Progenitor cell of endocrine pancreas (in vitro differentiated cells): ENCODE results near the gene TMPRSS11E. TPM values are rescaled to one million over a fixed set of nuclear protein-coding genes. Genes with fewer than 3 reads are reported as not detected.
"Not testable (repeated sequence)": the region's sequence is repeated elsewhere in the genome, so short reads cannot be mapped to it uniquely, and the experiment has no call there.

Source experiments
- DNase-seq: peaks from one replicate; pipeline ENCODE4 v3.0.0; 2021; ENCODE audit warnings: low spot score; ENCODE audit not compliant: unreplicated experiment
- H3K27ac Mint-ChIP-seq: 2 replicates; pipeline ENCODE4 v1.8.0; 2021; ENCODE audit warnings: mild to moderate bottlenecking, moderate library complexity, mixed read lengths
- H3K27me3 Mint-ChIP-seq: 2 replicates; pipeline ENCODE4 v1.8.0; 2021; ENCODE audit warnings: mixed read lengths
- H3K36me3 Mint-ChIP-seq: 2 replicates; pipeline ENCODE4 v1.8.0; 2022; ENCODE audit warnings: mixed read lengths; ENCODE audit not compliant: insufficient read depth
- H3K4me1 Mint-ChIP-seq: 2 replicates; pipeline ENCODE4 v1.8.0; 2021; ENCODE audit warnings: low read depth, mixed read lengths
- H3K4me3 Mint-ChIP-seq: 2 replicates; pipeline ENCODE4 v1.8.0; 2021; ENCODE audit warnings: low read depth, mild to moderate bottlenecking, moderate library complexity, mixed read lengths
- H3K9me3 Mint-ChIP-seq: 2 replicates; pipeline ENCODE4 v1.8.0; 2021; ENCODE audit warnings: low read depth, mixed read lengths
- CTCF ChIP-seq: fragments of 200-600 bp; sonication (generic); IDR thresholded peaks from one replicate; pipeline ENCODE4 v1.5.0; 2021; ENCODE audit warnings: antibody characterized with exemption, mild to moderate bottlenecking; ENCODE audit not compliant: unreplicated experiment
- total RNA-seq: library from RNA; stranded (reverse); gene quantifications from 2 replicates; pipeline ENCODE4 v1.2.1, GENCODE V29; 2021

TMPRSS11E gene
- total RNA-seq, 1 donor from 2014 or later: 0.12 TPM

DNA sequence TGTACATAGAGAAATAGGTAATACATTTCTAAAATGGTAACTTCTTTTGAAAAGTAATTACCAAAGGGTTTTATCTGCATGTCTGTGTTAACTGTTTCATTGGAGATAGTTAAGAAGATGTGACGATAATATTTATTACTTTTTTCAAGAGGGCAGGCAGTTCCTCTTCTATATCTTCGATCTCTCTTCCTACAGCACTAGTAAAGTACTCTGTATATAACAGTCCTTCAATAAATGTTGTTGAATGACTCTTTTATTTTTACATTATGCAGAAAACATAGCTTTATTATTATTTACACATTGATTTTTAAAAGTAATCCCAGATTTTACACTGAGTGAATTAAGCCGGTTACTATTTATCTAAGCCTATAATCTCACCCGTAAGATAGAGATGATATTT is 51.8 kb downstream of the TMPRSS11E start:
- Mint-ChIP-seq H3K4me1 (peaks cover 17% of the 10 kb centered on the region), H3K9me3 (peaks cover 13% of the 10 kb centered on the region), H3K27ac (peak overlapping the region; percentile 56), H3K36me3 (peaks cover 11% of the 10 kb centered on the region), H3K27me3 (no peaks in the 10 kb centered on the region), H3K4me3 (no peak overlapping the region)
- TF ChIP-seq CTCF: no peak
- DNase-seq: no peak

- not testable (repeated sequence) for H3K4me1 Mint-ChIP-seq, H3K27ac Mint-ChIP-seq, DNase-seq, H3K4me3 Mint-ChIP-seq, H3K27me3 Mint-ChIP-seq
- Mint-ChIP-seq H3K36me3 (peaks cover 18% of the 10 kb centered on the region), H3K9me3 (peaks cover 22% of the 10 kb centered on the region)
These were observed 56.2 kb downstream of the TMPRSS11E start for GRCh38 chr4:68503462-68503861.

DNA sequence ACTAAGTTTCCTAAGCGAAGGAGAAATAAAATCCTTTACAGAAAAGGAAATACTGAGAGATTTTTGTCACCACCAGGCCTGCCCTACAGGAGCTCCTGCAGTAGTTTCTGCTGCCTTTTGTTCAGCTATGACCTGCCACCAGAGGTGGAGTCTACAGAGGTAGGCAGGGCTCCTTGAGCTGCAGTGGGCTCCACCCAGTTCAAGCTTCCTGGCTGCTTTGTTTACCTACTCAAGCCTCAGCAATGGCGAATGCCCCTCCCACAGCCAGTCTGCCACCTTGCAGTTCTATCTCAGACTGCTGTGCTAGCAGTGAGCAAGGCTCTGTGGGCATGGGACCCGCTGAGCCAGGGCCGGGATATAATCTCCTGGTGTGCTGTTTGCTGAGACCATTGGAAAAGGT is 57.6 kb downstream of the TMPRSS11E start:
- peaks cover 18% of the 10 kb centered on the region for H3K36me3 Mint-ChIP-seq
- not testable (repeated sequence) for H3K27ac Mint-ChIP-seq, H3K4me1 Mint-ChIP-seq, H3K27me3 Mint-ChIP-seq, H3K4me3 Mint-ChIP-seq, DNase-seq
- peaks cover 22% of the 10 kb centered on the region for H3K9me3 Mint-ChIP-seq

DNA sequence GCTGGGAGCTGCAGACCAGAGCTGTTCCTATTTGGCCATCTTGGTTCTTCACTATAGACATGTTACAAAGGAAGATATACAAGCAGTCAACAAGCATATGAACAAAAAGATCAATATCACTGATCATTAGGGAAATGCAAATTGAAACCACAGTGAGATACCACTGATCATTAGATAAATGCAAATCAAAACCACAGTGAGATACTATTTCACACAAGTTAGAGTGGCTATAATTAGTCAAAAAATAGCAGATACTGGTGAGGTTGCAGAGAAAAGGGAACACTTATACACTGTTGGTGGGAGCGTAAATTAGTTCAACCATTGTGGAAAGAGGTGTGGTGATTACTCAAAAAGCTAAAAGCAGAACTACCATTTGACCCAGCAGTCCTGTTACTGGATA is 58.2 kb downstream of the TMPRSS11E start:
- not testable (repeated sequence) for DNase-seq, H3K27me3 Mint-ChIP-seq, H3K4me1 Mint-ChIP-seq, H3K4me3 Mint-ChIP-seq
- peaks cover 22% of the 10 kb centered on the region for H3K9me3 Mint-ChIP-seq
- peaks cover 18% of the 10 kb centered on the region for H3K36me3 Mint-ChIP-seq
- peak overlapping the region; percentile 76 for H3K27ac Mint-ChIP-seq

GRCh38 chr4:68518889-68519288 is 71.6 kb downstream of the TMPRSS11E start:
- no peak overlapping the region for H3K27ac Mint-ChIP-seq
- DNase-seq: no peak
- H3K9me3 Mint-ChIP-seq: no peaks in the 10 kb centered on the region
- H3K4me1 Mint-ChIP-seq: no peaks in the 10 kb centered on the region
- H3K4me3 Mint-ChIP-seq: no peak overlapping the region
- H3K27me3 Mint-ChIP-seq: no peaks in the 10 kb centered on the region
- no peak for TF ChIP-seq CTCF
- no peaks in the 10 kb centered on the region for H3K36me3 Mint-ChIP-seq

- Mint-ChIP-seq H3K4me3 (no peak overlapping the region), H3K4me1 (no peaks in the 10 kb centered on the region), H3K27ac (no peak overlapping the region), H3K9me3 (no peaks in the 10 kb centered on the region), H3K27me3 (no peaks in the 10 kb centered on the region), H3K36me3 (no peaks in the 10 kb centered on the region)
- TF ChIP-seq CTCF: no peak
- DNase-seq: no peak
These were observed 73.7 kb downstream of the TMPRSS11E start for GRCh38 chr4:68520985-68521384.

DNA sequence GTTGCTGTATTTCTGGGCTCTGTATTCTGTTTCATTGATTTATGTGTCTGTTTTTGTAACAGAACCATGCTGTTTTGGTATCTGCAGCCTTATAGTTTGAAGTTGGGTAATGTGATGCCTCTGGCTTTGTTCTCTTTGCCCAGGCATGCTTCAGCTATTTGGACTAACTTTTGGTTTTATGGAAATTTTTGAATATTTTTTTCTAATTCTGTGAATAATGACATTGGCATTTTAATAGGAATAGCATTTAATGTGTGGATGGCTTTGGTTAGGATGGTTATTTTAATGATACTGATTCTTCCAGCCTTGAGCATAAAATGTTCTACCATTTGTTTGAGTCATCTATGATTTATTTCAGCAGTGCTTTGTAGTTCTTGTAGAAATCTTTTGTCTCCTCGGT is 75.0 kb downstream of the TMPRSS11E start:
- H3K36me3 Mint-ChIP-seq, H3K27me3 Mint-ChIP-seq, H3K4me1 Mint-ChIP-seq, H3K9me3 Mint-ChIP-seq, DNase-seq, H3K4me3 Mint-ChIP-seq, H3K27ac Mint-ChIP-seq: not testable (repeated sequence)
